ENCODE results near the gene IRX4.

DNA sequence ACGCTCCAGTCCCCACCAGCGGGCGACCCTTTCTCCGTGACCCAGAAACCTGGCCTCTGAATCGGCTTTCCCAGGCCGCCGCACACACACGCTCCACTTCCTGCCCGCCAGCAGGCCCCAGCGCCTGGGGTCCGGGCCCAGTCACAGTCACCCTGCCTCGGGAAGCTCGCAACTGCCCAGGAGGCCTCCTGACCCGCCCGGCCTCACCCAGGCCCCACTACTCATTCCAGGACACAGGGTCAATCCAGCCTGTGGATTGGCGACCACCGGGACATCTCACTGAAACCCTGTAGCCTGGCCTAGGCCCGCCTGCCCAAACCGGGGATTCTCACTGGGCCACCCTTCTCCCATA is 2.7 kb upstream of the IRX4 start:
- TF ChIP-seq EZH2phosphoT487 (IDR thresholded peaks at IDR 0.05; ENCODE audit: low read length) (no peak), CTCF (IDR thresholded peaks at IDR 0.05; ENCODE audit: low read length) (no peak), EZH2 (optimal IDR thresholded peaks at IDR 0.05; ENCODE audit: low read depth, low read length) (no peak)

All from MM.1S (cell line).